Activated CD4-positive, CD25-positive, alpha-beta regulatory T cell treated with anti-CD3 and anti-CD28 coated beads, Interleukin-2, amount 50 U/mL, for 24 hours (primary cell): Measurements from ENCODE around the gene METTL26.
"Not testable (repeated sequence)": the region's sequence is repeated elsewhere in the genome, so short reads cannot be mapped to it uniquely, and the experiment has no call there.

Experiments used
- ATAC-seq, 2 donors: fragments of 150-1000 bp; cut with Tn5 transposase; one replicate each; pipeline ENCODE4 v1.10.0; 2021; ENCODE audit warnings: mild to moderate bottlenecking in 1 of 2, moderate library complexity in 1 of 2

The METTL26 gene

GRCh38 chr16:624526-625070 is 11.5 kb downstream of the METTL26 start:
- no peak for ATAC-seq

- ATAC-seq, result no peak
Observed at GRCh38 chr16:622920-623280, 13.2 kb downstream of the METTL26 start.

- no peak for ATAC-seq
Observed at GRCh38 chr16:621526-622105, 14.5 kb downstream of the METTL26 start.

- no peak for ATAC-seq
Observed at GRCh38 chr16:620700-621525, 15.2 kb downstream of the METTL26 start.

- ATAC-seq, result no peak
Observed at GRCh38 chr16:619476-620100, 16.5 kb downstream of the METTL26 start.

GRCh38 chr16:617855-618254 is 18.2 kb downstream of the METTL26 start:
- ATAC-seq, result no peak

GRCh38 chr16:616733-617586 is 19.1 kb downstream of the METTL26 start:
- no peak for ATAC-seq

- no peak for ATAC-seq
Observed at GRCh38 chr16:615122-615521, 21.0 kb downstream of the METTL26 start.

- ATAC-seq, result peak in 1 of 2 donors; percentile 18
Observed at GRCh38 chr16:610513-611381, 25.4 kb downstream of the METTL26 start.

GRCh38 chr16:609984-610383 is 26.1 kb downstream of the METTL26 start:
- no peak for ATAC-seq

- ATAC-seq, result no peak
Observed at GRCh38 chr16:609316-609715, 26.8 kb downstream of the METTL26 start.

- peak; percentile 97 to 98 for ATAC-seq
Observed at GRCh38 chr16:608019-608418, 28.1 kb downstream of the METTL26 start.

- no peak for ATAC-seq
Observed at GRCh38 chr16:606656-607307, 29.3 kb downstream of the METTL26 start.

GRCh38 chr16:603933-604332 is 32.2 kb downstream of the METTL26 start:
- ATAC-seq, result no peak

GRCh38 chr16:600781-601180 is 35.3 kb downstream of the METTL26 start:
- no peak for ATAC-seq

GRCh38 chr16:598823-599739 is 37.0 kb downstream of the METTL26 start:
- no peak for ATAC-seq

- not testable (repeated sequence) for ATAC-seq
Observed at GRCh38 chr16:597655-598054, 38.5 kb downstream of the METTL26 start.

GRCh38 chr16:596736-597060 is 39.4 kb downstream of the METTL26 start:
- no peak for ATAC-seq

- no peak for ATAC-seq
Observed at GRCh38 chr16:595942-596735, 40.0 kb downstream of the METTL26 start.
